KMS-11 (cell line): Measurements from ENCODE around the gene STK11IP.

Source experiments
- H2AFZ ChIP-seq: fragments of 200-600 bp; sonication (generic); 2 replicates; pipeline ENCODE4 v1.6.1; 2016; ENCODE audit warnings: antibody characterized with exemption, mixed run types, low read depth
- H3K27ac ChIP-seq: fragments of 200-600 bp; sonication (generic); 2 replicates; pipeline ENCODE4 v1.6.1; 2016; ENCODE audit warnings: mild to moderate bottlenecking, mixed run types
- H3K27me3 ChIP-seq: fragments of 200-600 bp; sonication (generic); 2 replicates; pipeline ENCODE4 v1.6.1; 2017; ENCODE audit warnings: mild to moderate bottlenecking, low read depth, mixed run types, moderate library complexity; ENCODE audit not compliant: insufficient read depth
- H3K36me3 ChIP-seq: fragments of 200-600 bp; sonication (generic); 2 replicates; pipeline ENCODE4 v1.6.1; 2017; ENCODE audit warnings: mild to moderate bottlenecking, mixed run types; ENCODE audit not compliant: insufficient read depth
- H3K4me1 ChIP-seq: fragments of 200-600 bp; sonication (generic); 2 replicates; pipeline ENCODE4 v1.6.1; 2016; ENCODE audit warnings: mild to moderate bottlenecking, low read depth, mixed run types; ENCODE audit not compliant: poor library complexity, severe bottlenecking
- H3K4me2 ChIP-seq: fragments of 200-600 bp; sonication (generic); 2 replicates; pipeline ENCODE4 v1.7.0; 2016; ENCODE audit warnings: mild to moderate bottlenecking, mixed run types
- H3K4me3 ChIP-seq: fragments of 200-600 bp; sonication (generic); IDR thresholded peaks from 2 replicates; pipeline ENCODE4 v1.6.1; 2017; ENCODE audit warnings: low read depth, low read length, mixed read lengths; ENCODE audit not compliant: insufficient read depth
- H3K79me2 ChIP-seq: fragments of 200-600 bp; sonication (generic); 2 replicates; pipeline ENCODE4 v1.6.1; 2016; ENCODE audit warnings: low read depth, mixed run types; ENCODE audit not compliant: insufficient read depth
- H3K9ac ChIP-seq: fragments of 200-600 bp; sonication (generic); 2 replicates; pipeline ENCODE4 v1.6.1; 2016; ENCODE audit warnings: mild to moderate bottlenecking, mixed run types
- H4K20me1 ChIP-seq: fragments of 200-600 bp; sonication (generic); 2 replicates; pipeline ENCODE4 v1.6.1; 2016; ENCODE audit warnings: mild to moderate bottlenecking, mixed run types; ENCODE audit not compliant: insufficient read depth
- CTCF ChIP-seq: fragments of 200-600 bp; sonication (generic); conservative IDR thresholded peaks from 2 replicates; pipeline ENCODE4 v1.6.1; 2017; ENCODE audit warnings: low read depth, mild to moderate bottlenecking, antibody characterized with exemption, low read length, moderate library complexity, mixed read lengths

Gene STK11IP

GRCh38 chr2:219636144-219636915 lies 38.7 kb downstream of the STK11IP start:
- Histone ChIP-seq H3K4me3 (no peak overlapping the region), H3K36me3 (no peaks in the 10 kb centered on the region), H3K4me2 (no peak overlapping the region), H3K27me3 (peaks cover 15% of the 10 kb centered on the region; the same call in 1 of the 2 replicates), H3K9ac (no peak overlapping the region), H3K4me1 (no peaks in the 10 kb centered on the region), H2AFZ (no peak overlapping the region), H4K20me1 (no peaks in the 10 kb centered on the region), H3K79me2 (no peaks in the 10 kb centered on the region), H3K27ac (no peak overlapping the region)
- TF ChIP-seq CTCF = no peak

- H3K36me3 ChIP-seq = no peaks in the 10 kb centered on the region
- no peaks in the 10 kb centered on the region for H3K79me2 ChIP-seq
- TF ChIP-seq CTCF = no peak
- peaks cover 5% of the 10 kb centered on the region for H3K4me1 ChIP-seq
- H3K9ac ChIP-seq = no peak overlapping the region
- H3K4me3 ChIP-seq = no peak overlapping the region
- H3K27ac ChIP-seq = no peak overlapping the region
- no peaks in the 10 kb centered on the region for H4K20me1 ChIP-seq
- no peak overlapping the region for H2AFZ ChIP-seq
- H3K4me2 ChIP-seq = no peak overlapping the region
- peaks cover 13% of the 10 kb centered on the region; the same call in 1 of the 2 replicates for H3K27me3 ChIP-seq
Observed at GRCh38 chr2:219636941-219637841, 39.5 kb downstream of the STK11IP start.

GRCh38 chr2:219637842-219638185 lies 40.2 kb downstream of the STK11IP start:
- Histone ChIP-seq H2AFZ (no peak overlapping the region), H3K36me3 (no peaks in the 10 kb centered on the region), H3K4me3 (no peak overlapping the region), H3K79me2 (no peaks in the 10 kb centered on the region), H4K20me1 (no peaks in the 10 kb centered on the region), H3K4me1 (peaks cover 9% of the 10 kb centered on the region), H3K27me3 (peaks cover 13% of the 10 kb centered on the region; the same call in 1 of the 2 replicates), H3K27ac (no peak overlapping the region), H3K4me2 (no peak overlapping the region), H3K9ac (no peak overlapping the region)
- TF ChIP-seq CTCF = no peak

- Histone ChIP-seq H3K36me3 (no peaks in the 10 kb centered on the region), H2AFZ (no peak overlapping the region), H3K4me3 (no peak overlapping the region), H3K4me2 (no peak overlapping the region), H3K27me3 (peaks cover 11% of the 10 kb centered on the region; the same call in 1 of the 2 replicates), H3K79me2 (no peaks in the 10 kb centered on the region), H4K20me1 (no peaks in the 10 kb centered on the region), H3K9ac (no peak overlapping the region), H3K27ac (no peak overlapping the region), H3K4me1 (peaks cover 11% of the 10 kb centered on the region)
- no peak for TF ChIP-seq CTCF
Observed at GRCh38 chr2:219638217-219638947, 40.7 kb downstream of the STK11IP start.
